HG03469 (cell line): ENCODE results near the gene NEK6.

Source experiments
- ATAC-seq: cut with Tn5 transposase; IDR thresholded peaks from one replicate; pipeline ENCODE4 v1.9.1; 2021; ENCODE audit warnings: mild to moderate bottlenecking, moderate library complexity, moderate number of reproducible peaks; ENCODE audit not compliant: unreplicated experiment

NEK6 gene

DNA sequence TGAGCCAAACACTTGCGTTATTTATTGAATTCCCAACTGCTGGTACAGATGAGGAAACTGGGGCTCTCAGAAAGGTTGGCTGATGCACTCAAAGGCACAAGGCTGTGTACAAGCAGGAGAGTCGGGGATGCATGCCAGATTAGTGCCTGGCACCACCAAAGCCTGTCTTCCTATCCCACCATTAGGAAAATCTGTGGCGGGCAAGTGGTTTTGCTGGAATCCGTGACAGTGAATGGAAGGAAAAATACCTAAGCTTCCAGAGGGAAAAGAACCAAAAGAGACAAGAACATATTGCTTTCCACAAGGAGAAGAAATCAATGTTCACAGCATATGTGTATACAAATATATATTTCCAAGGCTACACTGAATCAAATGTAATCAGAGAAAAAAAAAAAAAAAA lies 106.4 kb downstream of the NEK6 start:
- ATAC-seq, result no peak

DNA sequence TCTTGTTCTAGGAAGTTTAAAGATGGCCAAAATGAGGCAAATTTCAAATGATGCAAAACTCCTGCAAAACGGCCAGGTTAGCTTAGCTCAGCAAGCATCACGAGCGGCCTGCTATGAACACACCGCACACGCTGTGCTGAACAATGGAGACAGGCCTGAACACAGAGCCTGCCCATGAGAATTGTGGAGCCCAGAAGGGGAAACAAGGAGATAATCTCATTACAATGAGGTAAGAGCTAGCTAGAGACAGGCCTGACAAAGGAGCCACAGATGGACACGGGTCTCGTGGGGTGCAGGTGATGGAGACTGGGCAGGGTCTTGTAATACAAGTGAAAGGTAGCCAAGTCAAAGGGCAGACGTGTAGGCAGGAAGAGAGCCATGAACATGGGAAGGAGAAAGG lies 107.3 kb downstream of the NEK6 start:
- ATAC-seq, result no peak

DNA sequence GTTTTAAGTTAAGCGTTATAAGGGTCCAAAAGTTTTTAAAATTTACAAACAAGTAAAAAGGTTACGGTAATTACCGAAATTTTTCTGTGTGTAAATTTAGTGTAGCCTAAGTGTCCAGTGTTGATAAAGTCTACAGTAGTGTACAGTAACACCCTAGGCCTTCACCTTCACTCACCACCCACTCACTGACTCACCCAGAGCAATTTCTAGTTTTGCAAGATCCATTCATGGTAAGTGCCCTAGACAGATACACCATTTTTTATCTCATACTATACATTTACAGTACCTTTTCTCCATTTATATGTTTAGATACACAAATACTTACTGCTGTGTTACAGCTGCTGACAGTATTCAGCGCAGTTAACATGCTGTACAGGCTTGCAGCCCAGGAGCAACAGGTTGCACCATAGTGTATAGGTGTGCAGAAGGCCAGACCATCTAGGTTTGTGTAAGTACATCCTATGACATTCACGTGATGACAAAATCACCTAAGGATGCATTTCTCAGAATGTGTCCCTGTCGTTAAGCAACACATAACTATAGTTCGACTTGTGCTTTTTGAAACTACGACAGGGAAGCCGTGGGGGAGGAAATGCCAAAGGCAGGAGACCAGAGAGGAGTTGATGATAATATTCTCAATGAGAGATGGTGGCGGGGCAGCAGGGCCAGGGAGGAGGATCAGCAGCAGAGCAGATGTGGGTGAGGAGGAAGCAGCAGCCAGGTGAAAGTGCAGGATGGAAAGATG lies 108.9 kb downstream of the NEK6 start:
- no peak for ATAC-seq

DNA sequence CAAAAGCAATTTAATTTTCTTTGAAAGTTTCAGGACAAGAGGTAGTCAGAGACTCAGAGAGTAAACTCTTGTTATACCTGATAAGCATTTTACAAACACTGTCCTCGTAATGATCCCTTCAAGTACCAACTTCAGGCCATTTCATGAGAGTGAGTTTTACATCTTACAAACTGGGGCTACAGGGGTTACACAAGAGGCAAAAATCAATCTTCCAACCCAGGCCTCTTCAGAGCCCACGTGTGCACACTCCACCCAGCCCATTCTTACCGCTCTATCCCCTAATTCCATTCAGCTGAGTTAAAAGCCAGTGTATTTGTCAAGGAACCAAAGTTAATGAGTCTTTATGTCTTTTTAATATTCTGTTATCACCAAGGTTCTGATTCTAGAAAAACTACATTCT lies 110.9 kb downstream of the NEK6 start:
- ATAC-seq, result no peak

DNA sequence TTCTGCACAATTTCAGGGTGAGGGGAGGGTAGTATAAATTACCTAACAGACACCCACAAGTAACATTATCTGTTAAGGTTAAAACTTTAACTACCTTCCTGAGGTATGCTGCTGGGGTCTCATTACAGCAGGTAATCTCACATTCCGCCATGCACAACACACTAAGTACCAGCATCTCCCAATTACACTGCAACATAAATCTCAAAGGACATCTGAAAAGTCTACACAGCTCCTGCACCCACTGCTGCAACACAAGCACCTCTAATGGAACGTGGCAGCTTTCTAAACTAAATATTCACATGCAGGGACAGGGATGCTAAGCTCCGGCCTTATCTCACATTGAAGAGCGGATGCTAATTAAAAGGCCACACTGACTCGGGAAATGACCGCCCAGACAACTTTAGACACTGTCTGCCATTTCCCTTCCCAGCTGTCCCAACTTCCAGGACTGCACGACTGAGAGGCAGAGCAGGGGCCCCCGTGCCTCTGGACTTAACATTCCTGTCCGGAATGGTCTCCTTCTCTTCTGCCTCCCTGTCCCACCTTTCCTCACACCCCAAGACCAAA lies 111.6 kb downstream of the NEK6 start:
- ATAC-seq, result no peak

DNA sequence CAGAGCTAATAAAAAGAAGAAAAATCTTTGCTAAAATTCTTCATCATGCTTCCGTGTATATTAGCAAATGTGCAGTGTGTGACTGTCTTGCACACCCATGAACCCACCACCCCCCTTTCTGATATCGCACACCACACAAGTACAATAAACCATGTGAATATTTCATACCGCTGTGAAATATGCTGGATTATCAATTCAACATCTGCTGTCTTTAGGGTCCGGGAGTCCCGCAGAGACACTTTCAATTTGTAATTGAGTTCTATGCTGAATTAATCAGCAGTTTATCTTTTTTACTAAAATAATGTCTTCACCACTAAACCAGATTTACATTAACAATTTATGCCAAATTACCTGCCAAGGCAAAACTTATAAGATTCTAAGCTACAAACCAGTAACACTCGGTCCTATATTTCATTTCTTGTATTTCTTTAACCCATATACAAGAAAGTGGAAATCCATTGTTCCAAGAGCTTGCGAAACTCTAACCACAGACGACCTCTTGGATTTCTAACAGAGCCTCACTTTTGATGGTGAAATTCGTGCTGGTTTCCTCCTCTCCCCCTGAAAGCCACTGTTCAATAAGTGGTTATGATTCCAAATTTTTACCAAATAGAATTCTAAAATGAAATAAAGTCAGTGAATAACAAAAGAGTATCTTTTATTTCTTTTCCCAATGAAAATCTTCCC lies 113.3 kb downstream of the NEK6 start:
- no peak for ATAC-seq

DNA sequence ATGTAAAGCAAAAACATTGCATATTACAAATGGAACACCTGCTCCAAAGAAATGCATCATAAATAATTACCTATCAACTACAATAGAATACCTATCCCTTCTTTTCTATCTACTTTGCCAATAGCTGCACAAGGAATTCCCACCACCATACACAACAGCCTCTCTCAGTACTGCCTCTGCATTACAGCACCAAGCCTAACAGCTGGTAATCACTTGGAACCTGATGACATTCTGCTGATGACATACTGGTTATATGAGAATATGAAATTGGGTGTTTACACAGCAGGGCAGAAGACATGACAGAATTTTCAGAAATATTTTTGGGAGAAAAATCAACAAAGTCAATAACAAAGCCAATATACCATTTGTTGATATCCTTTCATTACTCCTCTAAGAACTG lies 114.3 kb downstream of the NEK6 start:
- ATAC-seq, result no peak

DNA sequence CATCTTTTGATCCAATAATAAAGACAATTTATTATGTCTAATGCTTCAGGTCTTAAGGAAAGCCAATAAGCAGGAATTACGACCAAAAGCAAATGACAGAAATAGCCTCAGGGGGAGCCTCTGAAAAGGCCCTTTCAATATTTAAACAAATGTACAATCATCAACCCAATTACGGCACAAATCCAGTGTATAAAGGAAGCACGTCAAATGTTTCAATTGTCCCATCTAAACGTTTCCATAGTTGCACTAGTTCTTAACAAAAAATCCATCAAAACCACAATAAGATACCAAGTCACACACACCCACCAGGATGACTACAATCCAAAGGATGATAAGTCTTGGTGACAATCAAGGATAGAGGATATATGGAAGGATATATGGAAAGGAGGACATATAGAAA lies 115.6 kb downstream of the NEK6 start:
- ATAC-seq, result no peak

DNA sequence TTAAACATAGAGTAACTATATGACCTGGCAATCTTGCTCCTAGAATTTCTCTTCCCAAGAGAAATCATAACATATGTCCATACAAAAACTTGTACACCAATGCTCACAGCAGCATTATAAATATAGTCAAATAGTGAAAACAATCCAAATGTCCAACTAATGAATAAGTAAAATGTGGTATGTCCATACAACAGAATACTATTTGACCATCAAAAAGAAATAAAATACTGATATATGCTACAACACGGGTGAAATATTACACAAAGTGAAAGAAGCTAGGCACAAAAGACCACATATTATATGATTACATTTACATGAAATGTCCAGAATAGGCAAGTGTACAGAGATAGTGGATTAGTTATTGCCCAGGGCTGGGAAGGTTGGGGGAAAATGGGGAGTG lies 116.1 kb downstream of the NEK6 start:
- ATAC-seq, result no peak

DNA sequence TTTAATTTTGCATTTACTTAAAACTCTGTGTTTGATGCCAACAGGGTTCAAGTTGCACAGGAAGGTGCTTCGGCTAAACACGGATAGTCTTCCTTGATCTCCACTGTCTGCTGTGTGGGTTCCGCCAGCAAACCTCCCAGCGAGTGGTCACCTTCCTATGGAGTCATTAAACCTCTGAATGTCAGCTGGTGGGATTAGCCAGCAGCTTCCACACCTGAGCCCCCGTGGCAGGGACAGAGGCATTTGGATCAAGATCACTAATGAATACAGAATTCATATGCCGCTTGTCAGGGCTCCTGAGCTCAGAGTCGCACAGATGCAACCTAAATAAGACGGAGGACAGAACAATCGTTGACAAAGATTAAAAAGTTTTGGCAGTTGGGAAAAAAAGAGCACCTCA lies 118.0 kb downstream of the NEK6 start:
- no peak for ATAC-seq

DNA sequence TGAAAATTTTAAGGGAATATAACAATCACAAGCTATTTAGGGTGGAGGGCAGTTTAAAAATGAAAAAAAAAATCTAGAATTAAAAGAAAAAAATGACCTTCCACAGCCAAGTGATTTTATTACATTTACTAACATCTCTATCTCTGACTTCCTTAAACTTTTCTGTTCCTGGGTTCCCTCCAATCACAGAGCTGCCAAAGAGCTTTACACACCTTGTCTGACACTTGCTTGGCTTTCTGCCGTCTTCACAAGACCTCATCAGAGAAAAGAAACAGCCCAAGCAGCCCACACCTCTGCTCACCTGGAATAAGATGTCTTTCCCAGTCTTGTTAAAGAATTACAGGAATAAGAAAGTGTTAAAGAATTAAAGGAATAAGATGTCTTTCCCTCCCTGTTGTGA lies 118.6 kb downstream of the NEK6 start:
- ATAC-seq, result no peak

DNA sequence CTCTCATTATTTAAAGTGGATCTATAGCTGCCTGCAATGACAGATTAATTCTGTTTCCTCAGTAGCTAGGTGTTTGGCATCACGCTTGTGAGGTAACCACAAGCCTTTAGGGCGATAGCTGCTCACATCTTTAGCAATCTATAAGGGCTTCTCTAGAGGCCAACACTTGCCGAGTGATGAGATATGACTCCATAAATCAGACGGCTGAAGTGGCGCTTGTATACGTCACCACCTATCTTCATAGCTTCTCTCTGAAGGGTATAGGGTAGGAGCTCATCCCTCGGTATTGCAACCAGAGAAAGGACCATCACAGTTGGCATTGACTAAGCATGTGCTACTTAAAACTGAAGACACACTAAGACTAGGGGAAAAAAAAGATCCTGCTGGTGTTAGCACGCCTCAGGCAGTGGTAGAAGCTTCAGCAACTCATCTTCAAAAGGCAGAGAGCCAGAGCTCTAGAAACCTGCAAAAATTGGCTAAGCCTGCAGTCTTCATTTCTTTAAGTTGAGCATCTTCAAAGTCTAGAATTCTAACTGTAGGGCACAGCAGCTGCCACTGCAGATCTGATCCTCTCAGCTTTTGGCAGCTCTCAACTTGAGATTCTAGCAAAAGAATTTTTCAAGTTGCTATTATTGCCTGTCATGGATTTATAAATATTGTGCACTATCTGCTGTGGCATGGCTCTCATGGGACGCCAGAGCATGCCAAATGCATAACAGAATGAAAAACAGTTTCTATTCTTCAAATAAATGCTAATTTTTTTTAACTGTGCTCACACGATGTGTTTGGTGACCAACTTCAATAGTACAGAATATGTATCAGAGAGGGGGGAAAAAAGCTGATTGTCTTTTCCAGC lies 120.0 kb downstream of the NEK6 start:
- no peak for ATAC-seq

DNA sequence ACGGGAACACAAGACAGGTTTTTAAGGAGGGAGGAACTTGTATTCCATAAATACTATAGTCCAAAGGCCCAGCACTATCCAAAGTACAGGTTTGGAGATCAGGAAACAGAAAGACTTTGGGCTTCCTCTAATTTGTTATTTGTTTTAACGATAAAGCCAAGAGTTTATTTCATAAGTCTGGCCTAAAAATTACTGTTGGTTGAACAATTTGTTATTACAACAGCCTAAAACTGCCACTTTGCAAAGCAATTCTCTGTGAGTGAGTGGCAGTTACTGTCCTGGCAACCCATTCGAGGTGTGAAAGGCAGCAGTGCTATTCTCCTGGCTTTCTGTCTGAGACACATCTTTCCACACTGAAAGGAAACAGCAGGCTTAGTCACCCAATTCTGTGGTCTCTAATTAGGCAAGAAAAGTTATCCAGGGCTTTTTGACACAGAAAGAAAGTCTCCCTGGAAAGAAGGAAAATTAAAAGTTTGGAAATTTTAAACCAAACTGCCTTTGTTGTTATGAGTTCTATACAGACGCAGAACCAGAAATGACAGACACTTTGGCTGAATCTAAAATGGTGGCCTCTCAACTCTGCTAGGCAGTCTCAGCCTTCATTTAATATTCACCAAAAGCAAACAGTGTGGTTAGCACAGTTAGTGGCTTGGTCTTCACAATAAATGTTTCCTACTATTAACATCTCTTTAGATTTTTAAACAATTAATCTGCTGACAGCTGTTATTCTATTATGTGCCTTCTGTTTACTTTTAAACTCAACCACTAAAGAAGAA lies 123.6 kb downstream of the NEK6 start:
- ATAC-seq, result no peak

DNA sequence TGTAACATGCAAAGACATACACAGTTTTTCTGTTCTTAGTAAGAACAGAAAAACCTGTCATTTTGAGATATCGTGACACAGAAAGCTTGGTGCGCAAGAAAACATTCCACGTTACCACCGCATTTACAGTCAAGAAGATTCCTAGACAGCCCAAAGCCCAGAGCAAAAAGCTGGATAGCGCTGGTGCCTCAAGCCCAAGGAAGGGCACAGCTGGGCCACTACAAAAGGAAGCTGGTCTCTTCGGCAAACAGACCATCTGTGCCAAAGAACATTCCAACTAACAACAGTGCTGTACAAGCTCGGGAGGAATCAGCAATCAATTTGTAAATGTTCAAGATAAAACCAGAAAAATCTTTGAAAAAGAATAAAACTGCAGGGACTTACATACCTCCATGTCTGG lies 126.5 kb downstream of the NEK6 start:
- ATAC-seq, result no peak

DNA sequence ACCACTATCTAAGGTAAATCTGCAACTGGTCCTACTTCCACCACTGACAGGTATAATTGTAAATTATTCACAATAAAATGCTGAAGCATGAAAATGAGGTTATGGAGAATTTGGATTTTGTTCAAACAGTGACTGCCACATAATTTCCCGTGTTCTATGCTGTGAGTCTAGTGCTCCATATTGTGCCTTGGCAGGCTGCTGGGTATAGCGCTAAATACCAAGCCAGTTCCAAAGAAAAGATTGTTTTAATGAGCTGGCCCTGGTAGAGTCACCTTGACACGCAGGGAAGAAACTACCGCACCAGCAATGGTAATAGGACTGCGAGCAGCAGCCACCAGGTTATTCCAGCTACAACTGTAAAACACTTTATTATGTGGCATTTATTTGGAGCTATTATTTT lies 127.1 kb downstream of the NEK6 start:
- no peak for ATAC-seq

DNA sequence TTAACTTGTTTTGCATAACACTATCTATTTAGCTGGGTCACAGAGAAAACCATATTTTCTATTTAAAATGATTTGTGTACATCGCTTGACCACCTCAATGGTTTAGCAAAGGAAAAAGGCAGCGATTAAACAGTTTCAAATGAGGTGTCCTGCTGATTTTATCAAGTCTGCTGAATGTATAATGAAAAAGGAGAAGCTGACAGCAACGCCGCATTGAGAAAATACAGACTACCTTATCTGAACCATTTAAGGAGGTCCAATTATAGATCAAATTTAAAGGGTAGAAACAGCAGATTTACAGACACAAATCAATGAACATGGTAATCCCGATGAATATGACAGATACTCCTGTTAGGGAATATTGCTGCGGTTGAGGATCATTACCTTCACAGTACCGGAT lies 127.9 kb downstream of the NEK6 start:
- ATAC-seq, result no peak

DNA sequence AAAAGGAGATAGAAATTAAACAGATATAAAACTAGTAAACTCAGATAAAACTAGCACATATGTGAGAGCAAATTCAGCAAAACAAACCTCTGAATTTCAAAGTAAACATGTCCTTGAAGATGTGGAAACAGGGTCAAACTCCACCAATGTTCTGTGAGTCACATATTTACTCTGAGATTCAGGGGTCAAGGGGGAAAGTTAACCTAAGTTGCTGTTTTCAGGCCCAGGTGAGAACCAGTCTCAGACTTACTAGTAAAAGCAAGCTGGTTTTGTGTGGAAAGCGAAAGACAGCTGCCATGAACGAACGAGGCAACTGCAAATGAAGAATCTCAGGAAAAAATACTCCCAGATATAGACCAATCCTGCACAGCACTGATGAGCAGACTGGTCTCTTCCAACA lies 128.5 kb downstream of the NEK6 start:
- ATAC-seq, result no peak

DNA sequence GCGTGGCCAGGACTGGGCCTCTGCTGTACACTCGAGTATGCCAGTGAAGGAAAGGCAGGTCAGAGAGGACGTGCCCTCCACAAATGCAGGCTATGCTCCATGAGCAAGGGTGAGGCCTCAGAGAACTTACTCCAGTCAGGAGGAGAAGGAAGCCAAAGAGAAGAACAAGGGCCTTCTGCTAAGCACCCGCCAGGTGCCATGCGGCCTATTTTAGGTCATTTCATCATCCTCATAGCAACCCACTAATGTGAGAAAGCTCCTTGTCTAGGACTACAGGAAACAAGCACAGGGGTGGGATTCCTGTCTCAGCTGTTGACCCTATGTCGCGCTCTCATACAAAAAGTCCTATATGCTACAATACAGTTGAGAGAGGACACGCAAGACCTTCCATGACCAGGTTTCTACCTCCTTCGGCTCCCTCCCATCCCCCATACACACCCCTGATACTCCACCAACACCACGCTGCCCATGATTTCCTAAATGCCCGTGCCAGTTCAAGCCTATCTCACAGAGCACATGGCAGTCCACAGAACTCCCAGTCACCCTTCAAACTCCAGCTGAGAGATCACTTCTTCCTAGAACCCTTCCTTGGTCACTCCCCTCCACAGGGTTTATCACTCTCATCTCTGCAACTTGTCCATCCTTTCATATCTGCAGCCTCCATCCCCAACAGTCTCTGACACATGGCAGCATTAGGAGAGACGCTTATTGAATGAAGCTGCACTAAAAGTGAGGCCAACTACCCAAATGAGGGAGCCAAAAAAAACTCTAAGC lies 130.7 kb downstream of the NEK6 start:
- no peak for ATAC-seq

DNA sequence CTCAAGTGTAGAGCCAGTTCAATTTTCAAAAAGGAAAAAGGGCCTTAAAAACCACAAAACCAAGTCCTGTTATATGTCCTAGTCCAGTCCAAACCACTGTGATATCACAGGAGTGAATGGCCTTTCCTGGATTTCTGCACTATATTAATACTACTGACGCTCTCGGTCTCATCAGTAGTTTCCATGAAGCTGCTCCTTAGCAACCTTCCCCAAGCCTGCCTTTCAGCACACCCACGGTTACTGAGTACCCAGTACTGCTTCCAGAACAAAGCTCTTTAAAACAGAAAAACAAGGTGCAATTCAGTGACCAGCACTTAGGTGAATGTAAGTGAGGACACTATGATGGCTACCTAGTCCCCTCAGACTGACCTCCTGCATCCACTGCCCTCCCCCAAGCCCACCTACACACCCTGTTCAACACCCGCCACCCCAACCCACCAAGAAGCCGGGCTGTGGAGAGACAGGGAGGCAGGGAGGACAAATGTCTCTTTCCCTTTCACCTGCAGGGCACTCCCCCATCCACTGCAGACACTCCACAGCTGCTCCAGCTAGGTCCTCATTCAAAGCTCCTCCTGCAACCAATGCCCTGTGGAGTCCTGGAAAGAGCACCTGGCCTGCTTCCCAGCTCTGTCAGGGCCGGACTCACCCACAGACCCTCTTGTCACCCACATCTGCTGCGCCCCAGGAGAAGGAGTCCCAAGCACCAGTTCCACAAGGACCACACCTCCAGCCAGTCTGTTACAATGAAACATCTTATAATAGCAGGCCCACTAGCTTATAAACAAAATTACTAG lies 131.6 kb downstream of the NEK6 start:
- no peak for ATAC-seq
